GM18508 (cell line): ENCODE data around the gene MYADML2.
"Not testable (repeated sequence)": the region's sequence is repeated elsewhere in the genome, so short reads cannot be mapped to it uniquely, and the experiment has no call there.

Source experiments
- ATAC-seq: cut with Tn5 transposase; IDR thresholded peaks from one replicate; pipeline ENCODE4 v1.9.1; 2021; ENCODE audit warnings: moderate number of reproducible peaks; ENCODE audit not compliant: insufficient read depth, unreplicated experiment

MYADML2 gene

DNA sequence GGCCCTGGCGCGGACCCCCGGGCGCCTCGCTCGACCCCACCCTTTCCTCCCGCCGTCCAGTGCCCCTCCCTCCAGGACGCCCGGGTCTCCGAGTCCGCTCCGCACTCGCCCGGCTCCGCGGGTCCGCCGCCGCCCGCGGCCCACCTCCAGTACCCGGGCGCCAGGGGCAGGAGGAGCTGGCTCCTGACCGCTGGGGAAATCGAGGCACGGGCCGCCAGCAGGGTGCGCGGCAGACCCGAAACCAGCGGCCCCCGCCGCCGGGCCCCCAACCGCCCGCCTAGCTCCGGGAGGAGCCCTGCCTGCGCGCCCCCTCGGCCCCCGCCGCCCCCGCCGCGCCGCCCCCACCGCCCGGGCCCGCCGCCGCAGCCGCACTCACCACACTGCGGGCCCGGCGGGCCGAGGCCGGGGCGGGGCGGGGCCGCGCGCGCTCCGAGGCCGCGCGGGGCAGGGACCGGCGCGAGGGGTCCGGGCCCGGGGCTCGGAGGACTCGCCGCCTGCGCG lies 19.8 kb downstream of the MYADML2 start:
- no peak for ATAC-seq

DNA sequence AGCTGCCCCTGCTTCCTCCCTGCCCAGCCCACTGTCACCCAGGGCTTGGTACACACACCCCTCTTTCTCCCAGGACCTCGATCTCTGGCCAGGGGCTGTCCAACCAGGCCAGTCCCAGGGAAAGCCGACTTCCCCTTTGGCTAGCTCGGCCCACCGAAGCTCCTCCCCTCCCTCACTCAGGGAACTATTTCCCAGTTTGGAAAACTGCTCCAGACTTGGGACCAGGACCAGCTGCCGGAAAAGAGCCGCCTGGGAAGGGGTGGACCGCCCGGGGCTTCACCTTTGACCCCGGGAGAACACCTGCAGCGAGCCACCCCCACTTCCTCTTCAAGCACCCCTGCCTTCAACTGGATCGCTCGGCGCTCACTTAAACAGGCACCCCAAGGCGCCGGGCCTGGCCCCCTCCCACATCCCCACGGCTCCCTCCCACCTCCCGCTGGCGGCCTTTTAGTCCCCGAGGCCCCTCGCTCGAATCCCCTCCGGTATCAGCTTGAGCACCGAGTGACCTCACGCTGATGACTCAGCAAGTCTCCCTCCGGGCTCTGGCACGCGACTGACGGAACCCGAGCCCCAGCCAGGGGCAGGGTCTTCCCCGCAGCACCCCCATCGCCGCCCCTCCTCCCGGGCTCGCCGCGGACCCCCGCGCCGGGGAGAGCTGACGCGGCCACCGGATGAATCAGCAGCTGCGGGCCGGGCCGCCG lies 20.4 kb downstream of the MYADML2 start:
- no peak for ATAC-seq

DNA sequence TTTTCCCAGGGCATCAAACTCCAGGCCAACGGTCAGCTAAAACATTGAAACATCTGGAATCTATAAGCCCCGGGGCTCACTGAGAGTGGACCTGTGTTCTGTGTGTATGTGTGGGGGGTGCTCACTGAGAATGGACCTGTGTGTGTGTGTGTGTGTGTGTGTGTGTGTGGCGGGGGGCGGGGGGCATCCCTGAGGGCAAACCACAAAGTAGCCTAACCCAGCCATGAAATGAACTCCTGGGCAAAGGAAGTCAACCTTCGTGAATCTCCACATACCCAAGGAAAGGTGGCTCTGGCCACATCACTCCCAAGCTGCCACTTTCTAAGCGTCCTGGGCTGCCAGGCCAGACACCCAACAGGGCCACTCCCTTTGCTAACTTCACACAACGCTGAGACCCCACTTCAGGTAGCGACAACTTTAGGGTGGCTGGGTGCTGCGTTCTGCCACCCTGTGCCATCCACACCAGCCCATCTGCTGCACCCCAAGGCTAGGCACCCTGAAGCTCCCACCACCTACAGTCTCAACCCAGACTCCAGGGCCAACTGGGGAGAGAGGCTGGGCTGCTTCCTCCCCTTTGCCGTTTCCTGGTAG lies 21.1 kb downstream of the MYADML2 start:
- no peak for ATAC-seq

DNA sequence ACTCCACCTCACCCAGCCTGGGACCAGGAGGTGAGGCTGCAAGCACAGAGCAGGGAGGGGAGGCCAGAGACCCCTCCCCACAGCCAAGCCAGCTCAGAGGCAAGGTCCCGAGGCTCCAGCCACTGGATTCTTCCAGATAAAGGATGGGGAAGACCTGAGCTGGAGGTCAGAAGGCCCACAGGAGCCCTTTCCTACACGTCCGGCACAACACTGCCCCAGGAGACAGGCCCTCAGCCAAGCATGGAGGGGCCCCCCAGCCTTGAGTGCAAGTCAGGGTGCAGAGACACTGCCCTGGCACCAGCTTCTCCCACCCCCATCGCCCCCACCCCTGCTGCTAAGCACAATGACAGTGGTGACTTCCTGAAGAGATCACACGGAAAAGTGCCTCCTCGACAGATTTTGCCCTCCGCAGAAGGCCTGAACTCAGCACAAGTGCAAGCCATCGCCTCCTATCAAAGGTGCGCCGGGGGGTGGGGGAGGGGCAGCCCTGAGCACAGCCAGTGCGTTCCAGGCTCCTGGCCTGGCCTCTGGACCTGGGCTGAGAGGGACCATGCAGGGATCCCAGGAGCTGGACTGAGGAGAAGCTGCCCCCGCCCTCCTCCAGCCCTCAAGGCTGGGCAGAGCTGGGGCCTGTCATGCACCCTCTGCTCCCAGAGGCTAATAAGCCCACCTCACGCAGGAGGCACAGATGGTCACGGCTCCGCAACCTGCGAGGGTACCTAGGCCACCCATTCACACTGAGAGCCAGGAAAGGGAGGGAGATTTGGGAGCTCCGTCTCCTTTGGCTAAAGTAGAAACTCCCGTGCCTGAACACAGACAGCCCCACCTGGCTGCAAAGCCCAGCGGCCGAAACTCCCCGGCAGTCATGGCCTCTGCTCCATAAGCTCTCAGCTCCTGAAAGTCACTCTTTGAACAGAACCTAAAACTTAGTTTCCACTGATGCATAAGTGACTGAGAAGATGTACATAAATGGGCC lies 22.2 kb downstream of the MYADML2 start:
- no peak for ATAC-seq

DNA sequence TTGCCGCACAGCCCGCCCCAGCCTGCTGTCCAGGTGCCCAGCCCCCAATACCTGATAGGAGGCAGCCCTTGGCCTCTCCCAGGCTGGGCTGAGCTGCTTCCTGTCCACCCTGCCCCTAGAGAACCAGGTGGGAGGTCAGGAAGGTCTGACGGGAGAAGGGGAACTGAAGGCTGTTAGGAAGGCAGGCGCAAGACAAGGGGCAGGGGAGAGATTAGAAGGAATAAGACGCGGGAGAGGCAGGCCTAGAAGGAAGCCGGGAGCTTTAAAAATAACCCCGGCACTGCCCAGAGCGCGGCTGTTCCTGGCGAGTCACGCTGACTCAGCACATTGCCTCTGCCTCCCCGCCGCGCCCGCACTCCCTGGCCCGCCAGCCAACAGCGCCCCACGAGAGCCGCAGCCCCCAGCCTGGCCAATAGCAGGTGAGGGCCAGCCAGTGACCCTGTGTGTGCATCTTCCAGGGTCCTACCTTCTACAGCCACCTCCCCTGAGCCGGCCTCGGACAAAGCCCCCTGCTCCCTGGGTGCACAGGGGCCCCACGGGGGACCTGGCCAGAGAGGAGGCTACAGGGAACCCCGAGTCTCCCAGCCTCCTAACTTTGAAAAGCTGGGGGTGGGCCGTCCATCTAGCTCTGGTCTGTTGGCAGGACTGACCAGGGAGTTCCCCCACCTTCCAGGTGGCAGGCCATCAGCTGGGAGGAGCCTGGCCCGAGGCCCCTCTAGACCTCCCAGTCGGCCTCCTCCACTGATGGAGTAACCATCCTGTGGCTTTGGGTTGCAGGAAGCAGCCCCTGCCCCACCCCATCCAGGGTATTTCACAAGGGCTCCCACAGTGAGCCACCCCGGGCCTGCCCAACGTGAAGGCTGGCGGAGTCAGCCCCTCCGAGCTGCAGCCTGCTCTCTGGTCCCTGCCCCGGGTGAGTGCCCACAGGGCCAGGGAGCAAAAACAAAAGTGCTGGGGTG lies 23.5 kb downstream of the MYADML2 start:
- no peak for ATAC-seq

DNA sequence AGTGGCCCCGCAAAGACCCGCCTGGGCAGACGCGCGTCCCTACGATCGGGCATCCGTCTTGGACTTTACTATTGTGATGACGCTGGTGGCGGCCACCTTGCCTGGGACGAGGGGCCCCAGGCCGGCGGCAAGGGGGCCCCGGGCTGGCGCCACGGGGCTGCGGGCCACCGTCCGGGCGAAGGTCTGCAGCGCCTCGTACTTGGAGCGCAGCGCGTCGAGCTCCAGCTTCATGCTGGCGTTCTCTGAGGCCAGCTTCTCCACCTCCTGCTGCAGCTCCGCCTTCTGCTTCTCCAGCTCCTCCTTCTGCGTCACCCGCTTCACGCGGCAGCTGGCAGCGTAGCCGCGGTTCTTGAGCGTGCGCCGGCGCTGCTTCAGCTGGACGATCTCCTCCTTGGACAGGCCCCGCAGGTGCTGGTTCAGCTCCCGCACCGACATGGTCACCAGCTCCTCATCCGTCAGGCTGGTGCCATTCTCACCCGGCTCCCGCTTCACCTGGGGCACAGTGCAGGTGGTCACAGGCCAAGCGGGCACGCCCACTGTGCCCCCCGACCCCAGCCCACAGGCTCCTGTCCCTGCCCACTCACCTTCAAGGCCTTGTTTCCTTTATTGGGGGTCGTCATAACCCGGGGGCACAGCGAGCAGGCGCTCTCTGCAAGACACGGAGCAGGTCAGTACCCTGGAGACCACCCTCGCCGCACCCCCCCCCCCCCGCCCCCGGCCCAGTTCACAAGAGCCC lies 24.3 kb downstream of the MYADML2 start:
- no peak for ATAC-seq

DNA sequence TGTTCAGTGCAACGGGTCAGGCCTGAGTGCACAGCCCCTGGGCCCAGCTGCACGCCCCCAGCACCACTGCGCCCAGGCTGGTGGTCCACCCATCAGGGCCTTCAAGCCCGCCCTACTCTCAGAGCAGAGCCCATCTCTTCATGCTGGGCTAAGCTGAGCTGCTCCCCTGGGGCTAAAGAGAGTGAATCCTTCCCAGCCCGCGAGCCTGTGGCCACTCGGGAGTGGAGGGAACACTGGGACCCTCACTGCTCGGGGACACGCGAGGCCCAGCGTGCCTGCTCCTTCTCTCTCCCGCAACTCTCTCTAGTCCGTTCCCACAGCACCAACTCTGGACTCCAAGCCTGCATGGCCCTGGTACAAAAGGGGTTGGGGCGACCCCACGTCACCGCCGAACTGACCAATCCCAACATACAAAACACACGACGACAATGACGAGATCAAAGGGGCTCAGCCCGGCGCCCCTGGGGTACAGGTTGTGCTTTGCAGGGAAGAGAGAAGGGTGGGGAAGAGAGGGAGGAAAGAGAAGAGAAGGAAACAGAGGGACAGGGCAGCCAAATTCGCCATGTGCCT lies 25.0 kb downstream of the MYADML2 start:
- no peak for ATAC-seq

DNA sequence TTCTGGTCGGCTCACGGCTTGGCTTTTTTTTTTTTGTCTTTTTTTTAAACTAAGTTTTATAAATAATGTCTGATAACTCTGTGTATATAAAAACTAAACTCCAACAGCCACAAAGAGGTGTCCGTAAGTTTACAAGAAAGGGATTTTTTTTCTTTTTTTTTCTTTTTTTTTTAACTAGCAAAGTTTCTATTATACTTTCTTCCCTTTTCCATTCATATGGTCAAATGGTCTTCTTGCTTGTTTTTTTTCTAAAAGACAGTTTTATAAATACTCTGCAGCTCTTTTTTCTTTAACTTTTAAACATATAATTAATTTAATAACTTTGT lies 25.5 kb downstream of the MYADML2 start:
- ATAC-seq: no peak

DNA sequence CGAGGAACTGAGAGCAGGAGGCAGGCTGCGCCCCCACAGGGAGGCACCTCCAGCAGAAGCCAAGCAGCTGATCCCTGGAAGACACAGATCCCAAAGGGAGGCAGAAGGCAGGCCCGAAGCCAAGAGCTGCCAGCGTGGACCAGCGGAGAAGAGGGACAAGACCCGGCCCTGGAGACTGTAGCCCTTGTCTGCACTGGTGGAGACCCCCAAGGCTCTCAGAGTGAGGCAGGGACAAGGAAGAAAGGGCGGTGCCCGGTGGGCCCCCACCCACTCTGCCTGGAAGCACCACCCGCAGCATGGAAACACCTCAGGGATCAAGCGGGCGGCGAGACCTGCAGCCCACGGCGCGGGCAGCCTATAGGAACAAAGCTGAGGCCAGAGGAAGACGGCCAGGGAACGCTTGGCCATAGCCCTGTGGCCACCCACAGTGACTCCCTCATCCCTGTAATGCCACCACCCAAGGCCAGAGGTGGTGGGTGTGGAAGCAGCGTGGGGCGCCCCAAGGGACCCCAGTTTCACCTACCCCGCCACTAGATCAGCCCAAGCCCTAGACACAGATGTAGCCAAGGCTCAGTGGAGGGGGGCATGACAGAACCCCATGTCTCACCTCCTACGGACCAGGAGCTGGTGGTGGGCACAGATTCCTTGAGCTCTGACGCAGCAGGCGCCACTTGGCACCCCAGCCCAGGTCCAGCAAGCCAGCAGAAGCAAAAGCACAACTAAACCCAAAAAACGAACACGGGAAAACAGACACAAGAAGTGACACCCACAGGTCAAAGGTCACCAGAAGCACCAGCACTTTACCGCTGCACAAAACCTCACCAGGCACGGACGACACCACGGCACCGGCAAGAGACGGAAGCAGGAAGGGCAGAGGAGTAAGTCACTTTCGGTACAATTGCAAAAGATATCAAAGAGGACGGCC lies 26.2 kb downstream of the MYADML2 start:
- no peak for ATAC-seq

DNA sequence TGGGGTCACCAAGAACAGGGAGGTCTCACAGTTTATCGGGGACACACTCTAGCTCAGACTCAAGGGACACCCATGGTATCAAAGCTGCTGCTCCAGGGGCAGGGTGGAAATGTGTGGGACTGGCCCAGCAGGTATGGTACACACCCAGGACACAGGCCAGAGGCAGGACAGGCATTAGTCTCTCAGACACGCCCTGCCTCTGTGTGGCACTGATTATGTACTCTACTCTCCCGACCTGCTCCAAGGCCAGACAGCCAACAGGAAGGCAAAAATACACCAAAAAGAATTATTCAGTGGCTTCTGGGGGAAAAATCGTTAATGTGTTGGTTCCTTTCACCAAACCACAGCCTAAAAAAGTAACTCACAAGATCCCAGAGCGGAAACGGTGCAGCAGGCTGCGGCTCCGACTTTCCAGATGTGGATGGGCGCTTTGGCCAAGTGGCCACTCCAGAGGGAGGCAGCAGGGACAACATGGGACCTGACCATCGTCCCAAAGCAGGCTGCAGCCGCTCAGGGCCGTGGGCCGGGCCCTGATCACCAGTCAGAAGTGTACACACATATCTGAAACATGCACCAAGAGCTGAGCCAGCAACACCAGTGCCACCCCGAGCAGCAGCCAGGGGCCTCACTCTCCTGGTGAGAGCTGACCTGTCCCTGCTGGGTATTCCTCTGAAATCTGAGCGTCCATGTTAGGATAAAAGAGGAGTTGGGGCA lies 28.0 kb downstream of the MYADML2 start:
- ATAC-seq: no peak

DNA sequence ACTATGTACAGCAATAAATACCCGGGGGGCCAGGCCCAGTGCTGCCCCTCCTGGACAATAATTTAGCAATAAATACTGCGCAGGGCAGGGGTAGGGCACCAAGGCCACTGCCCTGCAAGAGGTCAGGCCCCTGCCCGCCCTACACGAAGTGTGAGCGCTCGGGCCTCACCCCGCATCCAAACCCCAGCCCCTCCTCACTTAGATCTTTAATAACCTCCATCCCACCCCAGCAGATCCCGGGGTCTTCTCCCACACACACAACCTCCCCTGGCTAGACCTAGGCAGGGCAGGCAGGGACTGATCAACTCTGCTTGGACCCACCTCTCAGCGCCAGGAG lies 28.7 kb downstream of the MYADML2 start:
- not testable (repeated sequence) for ATAC-seq

DNA sequence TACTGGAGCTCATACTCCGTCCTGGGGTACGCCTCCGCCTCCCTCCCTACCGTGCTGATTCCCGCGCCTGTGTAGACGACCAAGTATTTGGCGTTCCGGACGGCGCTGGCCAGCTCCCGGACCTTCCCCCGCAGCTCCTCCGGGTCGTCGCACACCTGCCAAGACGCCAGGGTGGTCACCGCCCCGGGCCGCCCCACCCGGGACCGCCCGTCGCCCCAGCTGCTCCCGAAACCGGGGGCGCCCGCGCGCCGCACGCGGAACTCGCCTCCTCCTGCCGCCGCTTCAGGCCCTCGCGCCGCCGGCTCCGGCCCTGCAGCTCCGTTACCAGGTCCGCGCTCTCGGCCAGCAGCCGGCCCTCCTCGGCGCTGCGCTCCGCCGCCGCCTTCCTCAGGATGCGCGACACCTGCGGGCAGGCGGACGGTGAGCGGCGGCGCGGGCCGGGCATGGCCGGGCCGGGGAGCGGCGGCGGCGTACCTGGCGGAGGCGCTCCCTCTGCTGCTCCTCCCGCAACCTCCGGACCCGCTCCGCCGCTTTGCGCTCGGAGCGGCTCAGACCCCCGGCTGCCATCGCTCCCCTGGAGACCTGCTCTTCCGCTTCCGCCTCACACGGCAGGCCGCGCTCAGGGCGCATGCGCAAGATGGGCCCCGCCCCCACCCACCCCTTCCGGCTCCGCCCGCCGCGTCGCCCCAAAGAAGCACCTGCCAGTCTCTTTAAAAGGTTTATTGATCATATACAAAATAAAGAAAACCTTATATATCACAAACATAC lies 29.3 kb downstream of the MYADML2 start, which contains the start of gene SIRT7:
SIRT7 (minus strand) TSS at position 612 of the 768 bp plus-strand sequence; CDS start at position 567, 45 bp downstream.
- ATAC-seq: no peak

DNA sequence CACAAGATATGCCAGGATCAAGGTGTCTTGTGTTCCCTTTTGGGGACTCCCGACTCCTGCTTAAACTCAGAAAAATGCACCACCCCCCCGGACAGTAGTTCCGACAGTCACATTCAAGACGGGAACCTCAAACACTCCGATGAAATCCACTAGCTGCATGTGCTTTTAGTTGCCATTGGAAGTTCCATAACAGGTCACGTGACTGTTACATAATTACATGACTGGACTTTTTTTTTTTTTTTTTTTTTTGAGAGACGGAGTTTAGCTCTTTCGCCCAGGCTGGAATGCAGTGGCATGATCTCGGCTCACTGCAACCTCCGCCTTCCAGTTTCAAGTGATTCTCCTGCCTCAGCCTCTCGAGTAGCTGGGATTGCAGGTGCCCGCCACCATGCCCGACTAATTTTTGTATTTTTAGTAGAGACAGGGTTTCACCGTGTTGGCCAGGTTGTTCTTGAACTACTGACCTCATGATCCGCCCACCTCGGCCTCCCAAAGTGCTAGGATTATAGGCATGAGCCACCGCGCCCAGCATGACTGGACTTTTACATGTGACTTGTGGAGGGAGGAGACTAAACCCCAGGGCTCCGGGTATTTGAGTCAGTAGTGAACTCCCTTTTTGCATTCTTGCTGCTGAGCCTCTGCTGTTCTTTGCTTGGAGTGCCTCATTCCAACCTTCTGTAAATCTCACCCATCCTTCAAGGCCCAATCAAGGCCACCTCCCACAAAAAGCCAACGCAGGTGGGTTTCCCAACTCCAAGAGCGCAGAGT lies 30.6 kb downstream of the MYADML2 start:
- ATAC-seq: no peak

DNA sequence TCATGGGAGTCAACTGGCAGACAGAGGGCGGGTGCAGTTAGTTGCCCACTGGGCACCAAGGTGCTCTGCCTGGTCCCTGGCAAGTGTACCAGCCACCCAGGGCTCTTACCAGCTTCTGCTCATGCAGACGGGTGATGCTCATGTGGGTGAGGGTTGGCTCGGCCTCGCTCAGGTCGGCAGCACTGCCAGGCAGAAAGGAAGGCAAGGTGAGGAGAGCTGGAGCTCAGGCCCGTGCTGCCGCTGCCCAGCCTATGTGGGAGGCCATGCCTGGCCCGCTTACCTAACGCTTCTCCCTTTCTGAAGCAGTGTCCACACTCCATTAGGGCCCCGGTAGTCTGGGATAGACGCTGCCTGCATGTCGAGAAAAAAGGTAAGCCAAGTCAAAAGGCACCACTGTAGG lies 31.7 kb downstream of the MYADML2 start:
- no peak for ATAC-seq

DNA sequence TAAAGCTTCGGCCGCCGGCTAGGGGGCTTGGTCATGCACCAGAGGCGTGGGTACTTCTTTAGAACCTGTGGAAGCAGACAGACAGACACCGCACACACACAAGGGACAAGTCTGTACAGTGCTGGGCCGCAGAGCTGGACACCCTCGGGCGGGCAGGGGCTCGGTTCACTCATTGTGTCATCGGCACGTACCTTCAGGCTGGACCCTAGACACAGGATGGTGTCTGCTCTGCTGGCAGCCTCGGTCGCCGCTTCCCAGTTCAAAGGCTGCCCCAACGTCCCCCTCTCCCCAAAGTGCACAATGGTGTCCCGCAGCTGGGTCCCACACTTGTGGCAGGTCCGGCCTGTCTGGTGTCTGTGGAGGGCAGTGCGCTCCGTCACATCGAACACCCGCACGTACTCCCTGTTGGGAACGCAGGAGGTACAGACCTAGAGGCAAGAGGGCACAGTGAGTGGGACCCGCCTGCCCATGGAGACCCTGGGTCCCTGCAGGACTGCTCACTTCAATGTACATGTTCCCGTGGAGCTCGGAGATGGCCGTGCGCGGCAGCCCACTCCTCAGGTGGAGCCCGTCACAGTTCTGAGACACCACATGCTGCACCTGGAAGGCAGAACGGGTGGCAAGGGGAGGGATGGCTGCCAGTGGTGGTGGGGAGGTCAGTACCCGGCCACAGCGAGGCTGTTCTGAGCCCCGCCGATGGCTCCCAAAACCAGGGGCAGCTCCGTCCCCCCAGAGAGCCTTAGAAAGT lies 32.8 kb downstream of the MYADML2 start:
- no peak for ATAC-seq
